Stimulated activated naive CD4-positive, alpha-beta T cell treated with Interleukin-2 at 50 U/mL for 16 hours (primary cell): Measurements from ENCODE around the gene PDX1.

ENCODE experiments used
- DNase-seq: peaks from one replicate; lab custom pipeline; 2025; lab: John Stamatoyannopoulos, UW

PDX1 gene

DNA sequence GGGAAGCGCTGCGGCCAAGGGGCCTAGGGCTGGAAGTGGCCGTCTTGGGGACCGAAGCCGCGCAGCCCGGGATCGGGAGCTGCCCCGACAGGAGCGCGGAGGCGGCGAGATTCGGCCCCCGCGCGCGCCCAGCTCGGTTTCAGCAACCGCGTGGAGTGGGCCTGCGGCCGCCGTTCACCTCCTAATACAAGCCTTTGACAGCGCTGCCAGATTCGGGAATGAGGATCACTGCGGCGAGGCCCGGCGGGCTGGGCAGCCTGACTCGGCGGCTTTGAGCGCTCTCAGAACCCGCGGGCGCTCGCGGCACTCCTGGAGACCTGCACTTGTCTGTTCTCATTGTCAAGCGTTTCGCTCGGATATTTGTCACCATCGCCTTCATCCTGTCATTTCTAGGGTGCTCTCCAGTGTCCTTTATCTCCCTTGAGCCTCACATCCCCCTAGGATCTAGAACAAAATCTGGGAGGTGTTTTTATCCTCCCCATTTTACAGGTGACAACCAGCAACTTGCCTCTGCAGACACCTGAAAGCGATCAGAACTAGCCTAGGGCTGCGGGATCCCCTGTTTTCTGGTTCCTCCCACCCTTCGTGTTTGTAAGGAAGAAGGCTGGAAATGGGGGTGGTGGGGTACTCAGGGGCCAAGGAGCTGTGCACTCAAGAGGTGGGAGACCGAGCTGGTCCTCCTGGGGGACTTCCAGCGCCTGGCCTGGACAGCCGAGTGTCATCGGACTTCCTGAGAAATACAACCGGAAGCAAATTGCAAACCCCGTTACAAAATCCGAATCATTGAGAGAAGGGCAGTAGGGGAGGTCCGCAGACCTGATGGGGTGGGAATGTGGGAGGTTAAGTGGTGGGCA lies 50.8 kb downstream of the PDX1 start:
- DNase-seq, result no peak

- DNase-seq, result no peak
Measured at GRCh38 chr13:27971236-27971645, 51.4 kb downstream of the PDX1 start.

DNA sequence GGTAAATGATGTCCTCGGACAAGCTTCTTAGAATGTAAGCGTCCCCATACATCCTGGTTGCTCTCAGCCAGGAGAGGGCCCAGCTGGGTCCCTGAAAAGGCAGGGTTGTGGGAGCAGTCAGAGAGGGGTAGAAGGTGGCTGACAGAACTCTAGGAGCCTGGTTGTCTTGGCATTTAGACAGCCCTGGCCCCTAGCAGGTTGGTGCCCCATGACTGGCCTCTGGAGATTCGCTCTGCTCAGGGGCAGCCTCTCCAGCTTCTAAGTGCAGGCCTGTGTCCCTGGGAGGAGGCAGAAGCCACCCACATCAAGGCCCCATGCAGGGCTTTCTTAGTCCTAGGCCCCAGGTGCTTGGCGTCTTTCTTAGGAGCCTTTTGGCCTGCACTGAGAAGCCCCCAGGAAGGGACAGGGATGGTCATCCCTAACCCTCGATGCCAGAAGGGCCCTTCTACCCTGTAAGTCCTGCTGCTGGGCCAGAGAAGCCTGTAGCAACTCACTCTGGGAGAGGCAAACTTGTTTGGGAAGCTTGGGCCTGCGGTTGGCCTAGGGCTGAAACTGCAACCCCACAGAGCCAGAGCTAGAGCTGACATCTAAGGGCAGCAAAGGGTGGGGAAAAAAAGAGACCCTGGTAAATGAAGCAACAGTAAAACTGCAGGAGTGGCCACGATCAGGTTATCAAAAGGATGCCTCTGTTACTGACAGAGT lies 52.1 kb downstream of the PDX1 start:
- DNase-seq, result no peak

- DNase-seq, result no peak
Measured at GRCh38 chr13:27972478-27972820, 52.6 kb downstream of the PDX1 start.

GRCh38 chr13:27973291-27973690 lies 53.5 kb downstream of the PDX1 start:
- DNase-seq, result no peak

GRCh38 chr13:27973961-27974662 lies 54.3 kb downstream of the PDX1 start:
- no peak for DNase-seq
